DOHH2 (cell line): ENCODE data around the gene PAQR4.

Source experiments
- CTCF ChIP-seq: fragments of 200-600 bp; sonication (generic); IDR thresholded peaks from one replicate; pipeline ENCODE4 v1.5.1; 2014; ENCODE audit warnings: antibody characterized with exemption, mild to moderate bottlenecking, low read depth, low read length; ENCODE audit not compliant: poor library complexity, severe bottlenecking
- EZH2phosphoT487 ChIP-seq: fragments of 200-600 bp; sonication (generic); IDR thresholded peaks from 2 replicates; pipeline ENCODE4 v1.6.1; 2017; ENCODE audit warnings: borderline replicate concordance, mild to moderate bottlenecking, antibody characterized with exemption, low read length, moderate library complexity, mixed read lengths

DNA sequence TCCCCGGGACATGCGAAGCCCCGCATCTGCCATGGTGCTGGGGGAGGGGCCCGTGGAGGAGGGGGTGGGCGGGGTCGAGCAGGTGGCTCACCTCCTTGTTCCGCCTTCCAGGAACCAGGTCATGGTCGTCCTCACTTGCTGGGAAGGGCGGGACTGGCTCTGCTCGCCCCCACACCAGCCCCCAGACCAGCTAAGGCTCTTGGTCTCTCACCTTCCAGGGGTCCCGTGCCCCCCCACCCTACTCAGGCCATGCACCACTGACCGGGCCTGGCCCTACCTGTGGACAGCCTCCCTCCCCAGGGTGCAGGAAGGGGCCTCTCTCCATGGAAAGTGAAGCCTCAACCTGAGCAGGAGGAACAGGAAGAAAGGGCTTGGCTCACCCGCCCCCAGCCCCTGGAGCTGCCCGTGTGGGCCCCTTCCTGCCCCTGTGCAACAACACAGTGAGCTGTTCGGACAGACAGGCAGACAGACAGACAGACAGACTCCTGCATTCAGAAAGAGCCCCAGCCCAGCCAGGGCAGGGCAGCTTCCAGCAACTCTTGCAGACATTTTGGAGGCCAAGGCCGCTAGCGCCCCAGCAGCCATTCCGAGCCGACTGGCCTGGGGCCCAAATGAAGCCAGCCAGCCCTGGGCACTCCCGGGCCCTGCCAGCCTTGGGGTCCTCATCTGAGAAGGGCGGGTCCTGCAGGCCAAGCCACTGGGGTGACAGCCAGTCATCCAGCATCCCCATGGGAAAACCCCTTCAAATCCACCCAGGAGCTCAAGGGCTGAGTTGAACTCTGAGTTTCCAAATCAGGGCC is 13.2 kb upstream of the PAQR4 start:
- TF ChIP-seq CTCF (no peak), EZH2phosphoT487 (no peak)
